GM21390 (cell line): ENCODE measurements around the gene ME1.
"Not testable (repeated sequence)": the region's sequence is repeated elsewhere in the genome, so short reads cannot be mapped to it uniquely, and the experiment has no call there.

Experiments used
- ATAC-seq: cut with Tn5 transposase; IDR thresholded peaks from one replicate; pipeline ENCODE4 v1.9.1; 2021; ENCODE audit not compliant: unreplicated experiment

ME1 gene

GRCh38 chr6:83192871-83193746 is 237.7 kb downstream of the ME1 start, which contains the start of the genes PGM3 and RWDD2A:
PGM3 (minus strand) TSS chr6:83193265; CDS start chr6:83191012, 2,253 bp downstream.
RWDD2A (plus strand) TSS chr6:83193357; CDS start chr6:83194452, 1,095 bp downstream.
- peak; percentile 96 for ATAC-seq

- ATAC-seq: no peak
Observed at GRCh38 chr6:83192456-83192855, 238.4 kb downstream of the ME1 start.

- ATAC-seq: not testable (repeated sequence)
Observed at GRCh38 chr6:83191974-83192373, 238.9 kb downstream of the ME1 start.

DNA sequence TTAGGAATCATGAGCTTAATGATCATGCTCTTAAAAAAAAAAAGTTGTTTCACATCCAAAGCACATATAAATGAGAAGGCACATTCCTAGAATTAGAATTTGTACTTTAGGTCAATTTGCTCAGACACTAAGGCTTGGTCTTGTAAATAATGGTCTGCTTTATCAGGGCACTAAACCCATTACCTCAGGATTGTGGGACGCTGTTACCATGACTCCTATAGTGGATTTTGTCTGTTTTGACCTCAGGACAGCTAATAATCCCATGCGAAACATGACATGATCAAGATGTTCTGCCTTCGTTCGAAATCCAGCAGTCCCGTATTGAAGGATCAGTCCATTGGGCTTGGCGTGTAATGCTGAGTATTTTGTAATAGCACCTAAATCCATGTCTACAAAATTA is 240.2 kb downstream of the ME1 start:
- no peak for ATAC-seq

- no peak for ATAC-seq
Observed at GRCh38 chr6:83188501-83188900, 242.3 kb downstream of the ME1 start.

- no peak for ATAC-seq
Observed at GRCh38 chr6:83185096-83185495, 245.8 kb downstream of the ME1 start.

- ATAC-seq: no peak
Observed at GRCh38 chr6:83183082-83183828, 247.6 kb downstream of the ME1 start.

- ATAC-seq: no peak
Observed at GRCh38 chr6:83182114-83182513, 248.7 kb downstream of the ME1 start.

DNA sequence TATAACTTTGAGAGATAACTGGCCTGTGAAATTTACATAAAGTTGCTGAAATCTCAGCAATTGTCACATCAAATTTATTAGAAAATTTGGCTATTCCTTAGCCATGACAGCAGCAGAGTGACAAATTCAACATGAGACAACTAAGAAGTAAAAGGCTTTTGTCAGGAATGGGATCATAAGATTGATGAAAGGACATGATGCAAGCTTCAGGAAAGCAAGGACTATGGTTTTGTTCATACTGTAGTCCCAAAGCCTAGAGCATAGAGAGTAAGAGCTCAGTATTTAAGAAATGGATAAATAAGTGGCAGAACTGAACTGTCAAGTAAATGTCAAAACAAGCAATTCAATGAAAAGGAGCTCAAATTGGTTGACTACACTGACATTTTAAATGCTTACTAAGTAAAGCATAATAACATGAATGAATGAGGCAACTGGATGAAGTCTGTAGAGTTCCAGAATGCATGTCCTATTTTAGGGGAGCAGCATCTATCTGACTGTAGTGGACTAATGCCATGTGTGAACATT is 250.4 kb downstream of the ME1 start:
- ATAC-seq: no peak

- ATAC-seq: no peak
Observed at GRCh38 chr6:83176246-83176645, 254.6 kb downstream of the ME1 start.

DNA sequence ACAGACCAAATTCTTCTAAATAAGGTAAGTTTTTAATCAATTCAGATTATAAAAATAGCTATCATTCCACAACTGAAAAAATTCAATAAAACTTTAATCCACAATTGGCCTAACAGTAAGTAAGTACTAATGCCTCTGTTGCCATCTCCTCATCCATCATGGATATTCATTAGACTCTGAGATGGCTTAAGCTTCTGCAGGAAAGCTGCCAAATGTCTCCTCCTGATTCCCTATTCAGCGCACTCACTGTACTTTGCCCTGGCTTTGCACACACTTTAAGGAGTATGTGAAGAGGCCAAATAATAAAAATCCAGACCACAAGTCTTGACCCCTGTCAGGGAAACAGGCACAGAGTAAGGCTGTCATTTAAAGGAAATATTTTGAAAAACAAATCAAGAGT is 261.3 kb downstream of the ME1 start:
- ATAC-seq: no peak

DNA sequence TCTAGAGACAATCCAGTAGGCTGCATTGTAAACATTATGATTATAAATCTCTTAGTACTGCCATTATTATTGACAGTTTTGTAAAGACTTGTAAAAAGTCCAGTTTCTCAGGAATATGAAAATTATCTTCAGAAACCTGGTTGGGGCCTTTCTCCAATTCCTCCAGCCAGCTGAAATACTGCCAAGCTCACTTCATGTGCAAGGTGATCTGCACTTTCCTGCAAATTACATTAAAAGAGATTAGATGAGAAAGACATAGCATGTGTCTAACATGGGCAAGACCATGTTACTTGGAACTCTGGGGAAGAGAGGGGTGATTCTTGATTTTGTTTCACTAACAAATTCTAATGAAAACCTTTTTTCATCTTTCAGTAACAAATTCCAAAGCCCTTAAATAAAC is 261.7 kb downstream of the ME1 start:
- ATAC-seq: no peak

DNA sequence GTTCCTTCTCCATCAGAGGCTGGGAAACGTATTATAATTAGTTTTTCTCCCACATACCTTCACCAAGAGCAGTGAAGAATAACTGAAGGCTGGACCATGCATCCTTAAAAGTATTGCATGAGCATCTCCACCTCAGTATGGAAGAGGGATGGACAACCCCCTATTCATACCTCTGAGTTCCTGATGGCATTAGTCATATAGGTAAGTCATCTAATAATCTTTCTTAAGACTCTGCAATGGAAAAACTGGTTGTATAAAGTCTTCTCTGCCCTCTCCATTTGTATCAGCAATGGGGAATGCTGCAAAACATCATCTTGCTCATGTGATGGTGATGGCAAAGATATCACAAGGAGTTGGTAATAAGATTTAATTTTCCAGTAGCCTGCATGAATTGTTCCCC is 262.3 kb downstream of the ME1 start:
- no peak for ATAC-seq

DNA sequence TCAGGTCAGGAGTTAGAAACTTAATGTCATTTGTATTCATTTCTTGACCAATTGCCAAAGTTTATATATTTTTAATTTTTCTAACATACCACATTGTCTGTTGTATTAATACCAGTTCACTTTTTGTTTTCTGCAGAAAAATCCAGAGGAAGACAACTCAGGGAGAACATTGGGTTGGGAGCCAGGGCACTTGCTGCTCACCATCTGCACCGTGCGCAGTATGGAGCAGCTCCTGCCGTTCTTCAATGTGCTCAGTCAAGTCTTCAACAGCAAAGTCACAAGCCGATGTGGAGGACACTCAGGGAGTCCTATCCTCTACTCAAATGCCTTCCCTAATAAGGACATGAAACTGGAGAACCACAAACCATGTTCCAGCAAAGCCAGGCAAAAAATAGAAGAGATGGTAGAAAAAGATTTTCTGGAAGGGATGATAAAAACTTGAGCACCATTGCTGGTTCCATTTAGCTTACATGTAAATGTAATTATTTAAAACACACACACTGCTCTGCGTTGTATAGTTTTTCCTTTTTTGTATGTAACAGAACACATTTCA is 263.0 kb downstream of the ME1 start:
- ATAC-seq: no peak
